Neural cell (in vitro differentiated cells): ENCODE data around the gene ATPAF2. TPM values are rescaled to one million over a fixed set of nuclear protein-coding genes. Genes with fewer than 3 reads are reported as not detected.
A peak's percentile ranks its signal among the peaks of the same experiment; 100 is the strongest.

Experiments
- H2AFZ ChIP-seq: fragments of 200-600, 300-800 bp; sonication (generic), shearing (Covaris generic); 2 replicates; pipeline ENCODE4 v1.6.0; 2014; ENCODE audit warnings: low read depth, mild to moderate bottlenecking, antibody characterized with exemption, low read length, moderate library complexity
- H3F3A ChIP-seq: fragments of 200-600 bp; shearing (Covaris generic); 2 replicates; pipeline ENCODE4 v1.6.1; 2016; ENCODE audit warnings: mild to moderate bottlenecking, moderate library complexity, mixed read lengths, antibody characterized with exemption, low read length; ENCODE audit not compliant: insufficient read depth, poor library complexity, severe bottlenecking
- H3K27ac ChIP-seq: fragments of 200-600, 300-800 bp; sonication (generic), shearing (Covaris generic); 2 replicates; pipeline ENCODE4 v1.5.1; 2014; ENCODE audit warnings: mild to moderate bottlenecking, low read length, moderate library complexity
- H3K27me3 ChIP-seq: fragments of 300-800, 200-600 bp; sonication (generic), shearing (Covaris generic); 2 replicates; pipeline ENCODE4 v1.6.0; 2014; ENCODE audit warnings: mild to moderate bottlenecking, low read depth, low read length, moderate library complexity; ENCODE audit not compliant: insufficient read depth
- H3K36me3 ChIP-seq: fragments of 300-800, 200-600 bp; sonication (generic), shearing (Covaris generic); 2 replicates; pipeline ENCODE4 v1.5.1; 2014; ENCODE audit warnings: mild to moderate bottlenecking, antibody characterized with exemption, low read length, moderate library complexity; ENCODE audit not compliant: insufficient read depth
- H3K4me2 ChIP-seq: fragments of 300-800, 200-600 bp; sonication (generic), shearing (Covaris generic); 2 replicates; pipeline ENCODE4 v1.6.0; 2014; ENCODE audit warnings: mild to moderate bottlenecking, low read length
- H3K4me3 ChIP-seq: fragments of 300-800, 200-600 bp; sonication (generic), shearing (Covaris generic); 2 replicates; pipeline ENCODE4 v1.5.1; 2014; ENCODE audit warnings: mild to moderate bottlenecking, low read length, moderate library complexity
- H3K79me2 ChIP-seq: fragments of 200-600 bp; shearing (Covaris generic); replicated peaks from 2 replicates; pipeline ENCODE4 v1.6.0; 2014; ENCODE audit warnings: mild to moderate bottlenecking, low read length, moderate library complexity; ENCODE audit not compliant: insufficient read depth
- H3K9ac ChIP-seq: fragments of 300-800, 200-600 bp; sonication (generic), shearing (Covaris generic); 2 replicates; pipeline ENCODE4 v1.6.1; 2016; ENCODE audit warnings: mild to moderate bottlenecking, low read length, mixed read lengths
- H3K9me2 ChIP-seq: fragments of 200-600 bp; shearing (Covaris generic); 2 replicates; pipeline ENCODE4 v1.6.1; 2016; ENCODE audit warnings: mild to moderate bottlenecking, low read length, mixed read lengths; ENCODE audit not compliant: insufficient read depth
- H3K9me3 ChIP-seq: fragments of 200-600, 300-800 bp; sonication (generic), shearing (Covaris generic); 2 replicates; pipeline ENCODE4 v1.6.1; 2016; ENCODE audit warnings: mild to moderate bottlenecking, mixed run types, low read length, moderate library complexity, mixed read lengths
- H4K20me1 ChIP-seq: fragments of 200-600 bp; shearing (Covaris generic); 2 replicates; pipeline ENCODE4 v1.6.1; 2016; ENCODE audit warnings: mild to moderate bottlenecking, mixed run types; ENCODE audit not compliant: insufficient read depth
- CTCF ChIP-seq: fragments of 450-650 bp; IDR thresholded peaks from 2 replicates; pipeline ENCODE4 v1.5.1; 2014; ENCODE audit warnings: antibody characterized with exemption, mild to moderate bottlenecking, moderate library complexity; ENCODE audit not compliant: poor library complexity, severe bottlenecking
- EP300 ChIP-seq: fragments of 450-650 bp; conservative IDR thresholded peaks from 2 replicates; pipeline ENCODE4 v1.6.1; 2014; ENCODE audit warnings: antibody characterized with exemption, mild to moderate bottlenecking, moderate library complexity; ENCODE audit not compliant: poor library complexity, severe bottlenecking
- EZH2 ChIP-seq: fragments of 200-600, 300-800 bp; shearing (Covaris generic), sonication (generic); IDR thresholded peaks from 2 replicates; pipeline ENCODE4 v1.6.1; 2014; ENCODE audit warnings: antibody characterized with exemption, low read length, borderline replicate concordance, mild to moderate bottlenecking; ENCODE audit not compliant: insufficient read depth, poor library complexity, severe bottlenecking
- MXI1 ChIP-seq: fragments of 450-650 bp; conservative IDR thresholded peaks from 2 replicates; pipeline ENCODE4 v1.6.1; 2014; ENCODE audit warnings: antibody characterized with exemption, mild to moderate bottlenecking; ENCODE audit not compliant: poor library complexity, severe bottlenecking
- POLR2AphosphoS5 ChIP-seq: IDR thresholded peaks from 2 replicates; pipeline ENCODE4 v1.6.1; 2012
- RAD21 ChIP-seq: fragments of 450-650 bp; conservative IDR thresholded peaks from 2 replicates; pipeline ENCODE4 v1.6.1; 2014; ENCODE audit warnings: antibody characterized with exemption, mild to moderate bottlenecking, moderate library complexity
- REST ChIP-seq: IDR thresholded peaks from 2 replicates; pipeline ENCODE4 v1.6.1; 2012; ENCODE audit warnings: borderline replicate concordance
- SMC3 ChIP-seq: fragments of 450-650 bp; conservative IDR thresholded peaks from 2 replicates; pipeline ENCODE4 v1.6.1; 2014; ENCODE audit warnings: antibody characterized with exemption, mild to moderate bottlenecking, moderate library complexity; ENCODE audit not compliant: poor library complexity
- TAF1 ChIP-seq: IDR thresholded peaks from 2 replicates; pipeline ENCODE4 v1.6.1; 2012; ENCODE audit warnings: low read depth
- polyA plus RNA-seq: library from polyadenylated mRNA; depleted of rRNA; stranded (reverse); fragments of >200 nt; gene quantifications from 2 replicates; pipeline ENCODE4 v1.2.3, GENCODE V29; 2014

Gene ATPAF2
- polyA plus RNA-seq, 1 donor from 2014 or later: 33.3 TPM

GRCh38 chr17:18041776-18042175, 2.8 kb upstream of the ATPAF2 start:
- Histone ChIP-seq H3K4me2 (no peak overlapping the region), H2AFZ (no peak overlapping the region), H3K79me2 (peaks cover 33% of the 10 kb centered on the region), H3K27ac (no peak overlapping the region), H4K20me1 (no peaks in the 10 kb centered on the region), H3K9me2 (no peaks in the 10 kb centered on the region), H3K4me3 (peak overlapping the region; percentile 88), H3K27me3 (no peaks in the 10 kb centered on the region), H3F3A (no peaks in the 10 kb centered on the region), H3K9ac (no peak overlapping the region), H3K36me3 (no peaks in the 10 kb centered on the region), H3K9me3 (no peaks in the 10 kb centered on the region)
- TF ChIP-seq REST (no peak), CTCF (no peak), EZH2 (no peak), RAD21 (no peak), EP300 (no peak), TAF1 (no peak), MXI1 (no peak), POLR2AphosphoS5 (no peak), SMC3 (no peak)

GRCh38 chr17:18040261-18040858, 1.4 kb upstream of the ATPAF2 start:
- H3K4me3 ChIP-seq: peak overlapping the region; percentile 88
- H4K20me1 ChIP-seq: no peaks in the 10 kb centered on the region
- H3K9me3 ChIP-seq: no peaks in the 10 kb centered on the region
- no peaks in the 10 kb centered on the region for H3F3A ChIP-seq
- no peaks in the 10 kb centered on the region for H3K27me3 ChIP-seq
- H2AFZ ChIP-seq: no peak overlapping the region
- no peaks in the 10 kb centered on the region for H3K9me2 ChIP-seq
- H3K27ac ChIP-seq: no peak overlapping the region
- peak overlapping the region; percentile 77 for H3K4me2 ChIP-seq
- H3K79me2 ChIP-seq: peaks cover 35% of the 10 kb centered on the region
- TF ChIP-seq TAF1: no peak
- no peaks in the 10 kb centered on the region for H3K36me3 ChIP-seq
- peak overlapping the region; percentile 81 for H3K9ac ChIP-seq
